Liver (tissue), 9 donors: ENCODE results near the gene DEK. TPM values are rescaled to one million over a fixed set of nuclear protein-coding genes. Genes with fewer than 3 reads are reported as not detected.

Source experiments
- DNase-seq: peaks from one replicate; pipeline ENCODE4 v3.0.0-alpha.2; 2017; ENCODE audit warnings: low spot score
- H3K27ac ChIP-seq, 2 donors: one replicate each; pipeline ENCODE4 v1.7.0; 2013; ENCODE audit warnings: inconsistent platforms in 2 of 2, low read length in 2 of 2, control low read depth in 1 of 2, low read depth in 1 of 2, mild to moderate bottlenecking in 1 of 2
- H3K27me3 ChIP-seq, 4 donors: one replicate each; pipeline versions ENCODE4 v1.6.1 to v1.7.0; 2013; ENCODE audit warnings: low read length in 3 of 4, inconsistent platforms in 1 of 4, mild to moderate bottlenecking in 1 of 4, moderate library complexity in 1 of 4; ENCODE audit not compliant: control insufficient read depth in 4 of 4, insufficient read depth in 4 of 4
- H3K36me3 ChIP-seq, 4 donors: one replicate each; pipeline versions ENCODE4 v1.6.1 to v1.7.0; 2013; ENCODE audit warnings: low read length in 3 of 4, mild to moderate bottlenecking in 3 of 4, low read depth in 1 of 4, moderate library complexity in 1 of 4; ENCODE audit not compliant: control insufficient read depth in 4 of 4, insufficient read depth in 3 of 4
- H3K4me1 ChIP-seq, 4 donors: one replicate each; pipeline versions ENCODE4 v1.6.1 to v1.7.0; 2013; ENCODE audit warnings: low read length in 3 of 4, mild to moderate bottlenecking in 3 of 4, moderate library complexity in 1 of 4; ENCODE audit not compliant: control insufficient read depth in 4 of 4, insufficient read depth in 4 of 4
- H3K4me3 ChIP-seq, 3 donors: one replicate each; pipeline versions ENCODE4 v1.6.1 to v1.7.0; 2013; ENCODE audit warnings: low read length in 3 of 3, control low read depth in 1 of 3, low read depth in 1 of 3, mild to moderate bottlenecking in 1 of 3
- H3K9ac ChIP-seq, 2 donors: one replicate each; pipeline ENCODE4 v1.7.0; 2013; ENCODE audit warnings: low read length in 2 of 2, mild to moderate bottlenecking in 2 of 2, moderate library complexity in 2 of 2, control low read depth in 1 of 2, low read depth in 1 of 2
- H3K9me3 ChIP-seq, 4 donors: one replicate each; pipeline versions ENCODE4 v1.6.1 to v1.7.0; 2013; ENCODE audit warnings: low read length in 3 of 4; ENCODE audit not compliant: control insufficient read depth in 4 of 4
- EGR1 ChIP-seq, 2 donors: IDR thresholded peaks; 2 replicates each; pipeline ENCODE4 v1.6.1; 2016 to 2018; ENCODE audit warnings: antibody characterized with exemption in 2 of 2, low read depth in 2 of 2
- FOXA1 ChIP-seq: IDR thresholded peaks from 2 replicates; pipeline ENCODE4 v1.6.1; 2016; ENCODE audit warnings: antibody characterized with exemption
- FOXA2 ChIP-seq: IDR thresholded peaks from 2 replicates; pipeline ENCODE4 v1.6.1; 2016; ENCODE audit warnings: antibody characterized with exemption
- GABPA ChIP-seq, 2 donors: IDR thresholded peaks in 1 of 2; conservative IDR thresholded peaks in 1 of 2; 2 replicates each; pipeline ENCODE4 v1.6.1; 2016; ENCODE audit warnings: antibody characterized with exemption in 2 of 2, mild to moderate bottlenecking in 1 of 2, moderate library complexity in 1 of 2
- HNF4A ChIP-seq, 2 donors: conservative IDR thresholded peaks; 2 replicates each; pipeline ENCODE4 v1.6.1; 2016; ENCODE audit warnings: antibody characterized with exemption in 2 of 2, mild to moderate bottlenecking in 2 of 2
- HNF4G ChIP-seq: IDR thresholded peaks from 2 replicates; pipeline ENCODE4 v1.6.1; 2016; ENCODE audit warnings: antibody characterized with exemption
- JUND ChIP-seq, 2 donors: IDR thresholded peaks; 2 replicates each; pipeline ENCODE4 v1.6.1; 2016; ENCODE audit warnings: antibody characterized with exemption in 2 of 2
- NR2F2 ChIP-seq: IDR thresholded peaks from 2 replicates; pipeline ENCODE4 v1.6.1; 2016; ENCODE audit warnings: antibody characterized with exemption
- RAD21 ChIP-seq, 2 donors: IDR thresholded peaks; 2 replicates each; pipeline ENCODE4 v1.6.1; 2016; ENCODE audit warnings: antibody characterized with exemption in 2 of 2, mild to moderate bottlenecking in 2 of 2
- RXRA ChIP-seq, 2 donors: IDR thresholded peaks; 2 replicates each; pipeline ENCODE4 v1.6.1; 2017 to 2018; ENCODE audit warnings: antibody characterized with exemption in 2 of 2, mild to moderate bottlenecking in 1 of 2
- SP1 ChIP-seq: IDR thresholded peaks from 2 replicates; pipeline ENCODE4 v1.6.1; 2018; ENCODE audit warnings: antibody characterized with exemption, mild to moderate bottlenecking
- TAF1 ChIP-seq: conservative IDR thresholded peaks from 2 replicates; pipeline ENCODE4 v1.6.1; 2016; ENCODE audit warnings: antibody characterized with exemption, mild to moderate bottlenecking
- YY1 ChIP-seq: IDR thresholded peaks from 2 replicates; pipeline ENCODE4 v1.6.1; 2016; ENCODE audit warnings: antibody characterized with exemption, mild to moderate bottlenecking
- WGBS: extraction: QIAGEN DNeasy Blood & Tissue Kit; methylation state at CpG from one replicate; pipeline ENCODE4 v1.1.7; 2013; 5-methylcytosine and 5-hydroxymethylcytosine counted together
- polyA plus RNA-seq, 2 donors: library from polyadenylated mRNA; stranded (reverse) in 1 of 2; unstranded in 1 of 2; fragments of 200-250 nt in 1 of 2; fragments of >200 nt in 1 of 2; fragmentation: Nextera tagmentation in 1 of 2; extraction: Ambion mirVana in 1 of 2; gene quantifications; one replicate each; pipeline versions ENCODE4 v1.2.1 to v1.2.3, GENCODE V29; 2013 to 2015
- total RNA-seq, 2 donors: library from RNA; depleted of rRNA; stranded (reverse); fragments of >200 nt; gene quantifications; one replicate each; pipeline ENCODE4 v1.2.3, GENCODE V29; 2014
- TF ChIP-seq, protein P1 (sequence below): fragments of 150-350 bp; IDR thresholded peaks from 2 replicates; pipeline ENCODE4 v1.5.1; 2017; ENCODE audit warnings: improper control_type of control experiment, low read depth, low read length; ENCODE audit not compliant: missing input control
- TF ChIP-seq, protein P2 (sequence below): IDR thresholded peaks from 2 replicates; pipeline ENCODE4 v1.6.1; 2016; ENCODE audit warnings: antibody characterized with exemption
- TF ChIP-seq, protein P3 (sequence below): IDR thresholded peaks from 2 replicates; pipeline ENCODE4 v1.6.1; 2016; ENCODE audit warnings: antibody characterized with exemption, mild to moderate bottlenecking
- TF ChIP-seq, protein P4 (sequence below): IDR thresholded peaks from 2 replicates; pipeline ENCODE4 v1.6.1; 2016; ENCODE audit warnings: antibody characterized with exemption
- TF ChIP-seq, protein P5 (sequence below): IDR thresholded peaks from 2 replicates; pipeline ENCODE4 v1.6.1; 2016; ENCODE audit warnings: antibody characterized with exemption
- donor health status: healthy.
- donor health status: healthy.
- donor health status: healthy.
- donor health status: healthy.
- donor health status: healthy.

The DEK gene
- total and polyA plus RNA-seq, 4 donors = 19.7 to 92.6 (median 26.8) TPM

DNA sequence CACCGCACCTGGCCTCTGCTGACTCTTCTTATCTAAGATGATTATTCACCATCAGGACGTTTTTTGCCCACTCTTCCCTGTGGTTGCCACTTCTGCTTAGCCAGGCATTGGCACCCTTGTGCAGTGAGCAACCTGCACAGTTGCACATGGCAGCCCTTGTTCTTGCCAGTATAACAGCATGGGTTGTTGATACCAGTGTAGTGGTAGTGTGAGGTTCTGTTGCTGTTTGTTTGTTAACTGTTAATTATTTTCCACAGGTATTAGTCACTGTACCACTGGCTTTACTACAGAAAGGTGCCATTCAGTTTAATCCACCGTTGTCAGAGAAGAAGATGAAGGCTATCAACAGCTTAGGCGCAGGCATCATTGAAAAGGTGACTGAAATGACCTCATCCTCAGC lies 52.1 kb downstream of the DEK start:
- H3K27me3 ChIP-seq = no peaks in the 10 kb centered on the region
- no peaks in the 10 kb centered on the region for H3K9me3 ChIP-seq
- H3K36me3 ChIP-seq = peaks cover 0 to 14% (median 8%) of the 10 kb centered on the region in 4 donors
- no peak overlapping the region for H3K9ac ChIP-seq
- 74% methylated on average over 4 of the region's 4 CpGs for WGBS
- no peak overlapping the region for H3K27ac ChIP-seq
- DNase-seq = no peak
- TF ChIP-seq RXRA (IDR thresholded peaks at IDR 0.05) = no peak
- TF ChIP-seq SP1 = no peak
- TF ChIP-seq, protein P1, sequence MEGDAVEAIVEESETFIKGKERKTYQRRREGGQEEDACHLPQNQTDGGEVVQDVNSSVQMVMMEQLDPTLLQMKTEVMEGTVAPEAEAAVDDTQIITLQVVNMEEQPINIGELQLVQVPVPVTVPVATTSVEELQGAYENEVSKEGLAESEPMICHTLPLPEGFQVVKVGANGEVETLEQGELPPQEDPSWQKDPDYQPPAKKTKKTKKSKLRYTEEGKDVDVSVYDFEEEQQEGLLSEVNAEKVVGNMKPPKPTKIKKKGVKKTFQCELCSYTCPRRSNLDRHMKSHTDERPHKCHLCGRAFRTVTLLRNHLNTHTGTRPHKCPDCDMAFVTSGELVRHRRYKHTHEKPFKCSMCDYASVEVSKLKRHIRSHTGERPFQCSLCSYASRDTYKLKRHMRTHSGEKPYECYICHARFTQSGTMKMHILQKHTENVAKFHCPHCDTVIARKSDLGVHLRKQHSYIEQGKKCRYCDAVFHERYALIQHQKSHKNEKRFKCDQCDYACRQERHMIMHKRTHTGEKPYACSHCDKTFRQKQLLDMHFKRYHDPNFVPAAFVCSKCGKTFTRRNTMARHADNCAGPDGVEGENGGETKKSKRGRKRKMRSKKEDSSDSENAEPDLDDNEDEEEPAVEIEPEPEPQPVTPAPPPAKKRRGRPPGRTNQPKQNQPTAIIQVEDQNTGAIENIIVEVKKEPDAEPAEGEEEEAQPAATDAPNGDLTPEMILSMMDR = no peak
- no peak for TF ChIP-seq TAF1
- no peak for TF ChIP-seq HNF4A (conservative IDR thresholded peaks at IDR 0.05)
- TF ChIP-seq, protein P2, sequence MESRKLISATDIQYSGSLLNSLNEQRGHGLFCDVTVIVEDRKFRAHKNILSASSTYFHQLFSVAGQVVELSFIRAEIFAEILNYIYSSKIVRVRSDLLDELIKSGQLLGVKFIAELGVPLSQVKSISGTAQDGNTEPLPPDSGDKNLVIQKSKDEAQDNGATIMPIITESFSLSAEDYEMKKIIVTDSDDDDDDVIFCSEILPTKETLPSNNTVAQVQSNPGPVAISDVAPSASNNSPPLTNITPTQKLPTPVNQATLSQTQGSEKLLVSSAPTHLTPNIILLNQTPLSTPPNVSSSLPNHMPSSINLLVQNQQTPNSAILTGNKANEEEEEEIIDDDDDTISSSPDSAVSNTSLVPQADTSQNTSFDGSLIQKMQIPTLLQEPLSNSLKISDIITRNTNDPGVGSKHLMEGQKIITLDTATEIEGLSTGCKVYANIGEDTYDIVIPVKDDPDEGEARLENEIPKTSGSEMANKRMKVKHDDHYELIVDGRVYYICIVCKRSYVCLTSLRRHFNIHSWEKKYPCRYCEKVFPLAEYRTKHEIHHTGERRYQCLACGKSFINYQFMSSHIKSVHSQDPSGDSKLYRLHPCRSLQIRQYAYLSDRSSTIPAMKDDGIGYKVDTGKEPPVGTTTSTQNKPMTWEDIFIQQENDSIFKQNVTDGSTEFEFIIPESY = no peak
- H3K4me1 ChIP-seq = peaks cover 5 to 23% (median 18%) of the 10 kb centered on the region in 4 donors
- no peak overlapping the region for H3K4me3 ChIP-seq

DNA sequence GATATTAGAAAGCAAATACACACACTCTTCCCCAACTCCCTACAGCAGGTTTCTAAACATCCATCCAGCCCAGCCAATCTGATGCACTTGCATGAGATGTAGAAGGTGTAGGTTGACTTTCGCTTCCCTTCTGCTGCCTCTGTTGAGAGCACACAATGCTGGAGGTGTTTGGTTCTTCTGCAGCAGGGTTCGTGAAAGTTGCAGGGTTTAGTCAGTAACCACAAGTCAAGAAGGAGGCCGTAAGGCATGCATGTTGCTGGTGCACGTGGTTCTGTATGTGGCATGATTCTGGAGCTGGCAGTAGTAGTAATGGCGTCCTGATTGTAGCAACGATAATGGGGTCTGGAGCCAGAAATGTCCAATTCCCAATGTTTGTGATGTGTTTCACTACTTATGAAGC lies 53.0 kb downstream of the DEK start:
- Histone ChIP-seq H3K36me3 (peaks cover 0 to 12% (median 5%) of the 10 kb centered on the region in 4 donors), H3K4me3 (no peak overlapping the region), H3K9ac (no peak overlapping the region), H3K4me1 (peaks cover 8 to 29% (median 21%) of the 10 kb centered on the region in 4 donors), H3K9me3 (no peaks in the 10 kb centered on the region), H3K27me3 (no peaks in the 10 kb centered on the region), H3K27ac (no peak overlapping the region)
- WGBS = 92% methylated on average over 6 of the region's 6 CpGs
- TF ChIP-seq, protein P3, sequence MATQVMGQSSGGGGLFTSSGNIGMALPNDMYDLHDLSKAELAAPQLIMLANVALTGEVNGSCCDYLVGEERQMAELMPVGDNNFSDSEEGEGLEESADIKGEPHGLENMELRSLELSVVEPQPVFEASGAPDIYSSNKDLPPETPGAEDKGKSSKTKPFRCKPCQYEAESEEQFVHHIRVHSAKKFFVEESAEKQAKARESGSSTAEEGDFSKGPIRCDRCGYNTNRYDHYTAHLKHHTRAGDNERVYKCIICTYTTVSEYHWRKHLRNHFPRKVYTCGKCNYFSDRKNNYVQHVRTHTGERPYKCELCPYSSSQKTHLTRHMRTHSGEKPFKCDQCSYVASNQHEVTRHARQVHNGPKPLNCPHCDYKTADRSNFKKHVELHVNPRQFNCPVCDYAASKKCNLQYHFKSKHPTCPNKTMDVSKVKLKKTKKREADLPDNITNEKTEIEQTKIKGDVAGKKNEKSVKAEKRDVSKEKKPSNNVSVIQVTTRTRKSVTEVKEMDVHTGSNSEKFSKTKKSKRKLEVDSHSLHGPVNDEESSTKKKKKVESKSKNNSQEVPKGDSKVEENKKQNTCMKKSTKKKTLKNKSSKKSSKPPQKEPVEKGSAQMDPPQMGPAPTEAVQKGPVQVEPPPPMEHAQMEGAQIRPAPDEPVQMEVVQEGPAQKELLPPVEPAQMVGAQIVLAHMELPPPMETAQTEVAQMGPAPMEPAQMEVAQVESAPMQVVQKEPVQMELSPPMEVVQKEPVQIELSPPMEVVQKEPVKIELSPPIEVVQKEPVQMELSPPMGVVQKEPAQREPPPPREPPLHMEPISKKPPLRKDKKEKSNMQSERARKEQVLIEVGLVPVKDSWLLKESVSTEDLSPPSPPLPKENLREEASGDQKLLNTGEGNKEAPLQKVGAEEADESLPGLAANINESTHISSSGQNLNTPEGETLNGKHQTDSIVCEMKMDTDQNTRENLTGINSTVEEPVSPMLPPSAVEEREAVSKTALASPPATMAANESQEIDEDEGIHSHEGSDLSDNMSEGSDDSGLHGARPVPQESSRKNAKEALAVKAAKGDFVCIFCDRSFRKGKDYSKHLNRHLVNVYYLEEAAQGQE = no peak
- TF ChIP-seq YY1 (no peak), FOXA2 (no peak), NR2F2 (no peak), JUND (IDR thresholded peaks at IDR 0.05) (no peak), GABPA (IDR thresholded peaks at IDR 0.05 in 1 of 2, conservative IDR thresholded peaks at IDR 0.05 in 1 of 2) (no peak), HNF4A (conservative IDR thresholded peaks at IDR 0.05) (no peak), FOXA1 (no peak), HNF4G (no peak), TAF1 (no peak), EGR1 (IDR thresholded peaks at IDR 0.05; ENCODE audit: low read depth in 2 of 2) (no peak), RAD21 (IDR thresholded peaks at IDR 0.05) (no peak), SP1 (no peak), RXRA (IDR thresholded peaks at IDR 0.05) (no peak)
- TF ChIP-seq, protein P4, sequence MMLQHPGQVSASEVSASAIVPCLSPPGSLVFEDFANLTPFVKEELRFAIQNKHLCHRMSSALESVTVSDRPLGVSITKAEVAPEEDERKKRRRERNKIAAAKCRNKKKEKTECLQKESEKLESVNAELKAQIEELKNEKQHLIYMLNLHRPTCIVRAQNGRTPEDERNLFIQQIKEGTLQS = no peak
- TF ChIP-seq, protein P5, sequence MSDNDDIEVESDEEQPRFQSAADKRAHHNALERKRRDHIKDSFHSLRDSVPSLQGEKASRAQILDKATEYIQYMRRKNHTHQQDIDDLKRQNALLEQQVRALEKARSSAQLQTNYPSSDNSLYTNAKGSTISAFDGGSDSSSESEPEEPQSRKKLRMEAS = no peak
- TF ChIP-seq, protein P1 = no peak
- TF ChIP-seq, protein P2 = no peak
- no peak for DNase-seq
